LNCAP (cell line): ENCODE measurements around the gene NKX3-2.

ENCODE experiments used
- CTCF ChIP-seq: fragments of 450-650 bp; IDR thresholded peaks from 2 replicates; pipeline ENCODE4 v1.5.1; 2017; ENCODE audit warnings: mild to moderate bottlenecking

NKX3-2 gene

GRCh38 chr4:13543032-13543838 lies 1.1 kb downstream of the NKX3-2 start:
- no peak for TF ChIP-seq CTCF

GRCh38 chr4:13542577-13543031 lies 1.7 kb downstream of the NKX3-2 start:
- TF ChIP-seq CTCF, result no peak

GRCh38 chr4:13541720-13542576 lies 2.4 kb downstream of the NKX3-2 start:
- TF ChIP-seq CTCF, result no peak

- no peak for TF ChIP-seq CTCF
These were observed 3.1 kb downstream of the NKX3-2 start for GRCh38 chr4:13541176-13541604.

- no peak for TF ChIP-seq CTCF
These were observed 3.7 kb downstream of the NKX3-2 start for GRCh38 chr4:13540446-13541175.

GRCh38 chr4:13539619-13540445 lies 4.5 kb downstream of the NKX3-2 start:
- TF ChIP-seq CTCF, result no peak
